Activated T-cell treated with anti-CD3 and anti-CD28 coated beads for 24 hours (primary cell): ENCODE data around the gene B4GALNT1.
"Not testable (repeated sequence)": the region's sequence is repeated elsewhere in the genome, so short reads cannot be mapped to it uniquely, and the experiment has no call there.

Source experiments
- DNase-seq: peaks from one replicate; pipeline ENCODE4 v3.0.0-alpha.2; 2020; ENCODE audit warnings: low read depth

The B4GALNT1 gene

DNA sequence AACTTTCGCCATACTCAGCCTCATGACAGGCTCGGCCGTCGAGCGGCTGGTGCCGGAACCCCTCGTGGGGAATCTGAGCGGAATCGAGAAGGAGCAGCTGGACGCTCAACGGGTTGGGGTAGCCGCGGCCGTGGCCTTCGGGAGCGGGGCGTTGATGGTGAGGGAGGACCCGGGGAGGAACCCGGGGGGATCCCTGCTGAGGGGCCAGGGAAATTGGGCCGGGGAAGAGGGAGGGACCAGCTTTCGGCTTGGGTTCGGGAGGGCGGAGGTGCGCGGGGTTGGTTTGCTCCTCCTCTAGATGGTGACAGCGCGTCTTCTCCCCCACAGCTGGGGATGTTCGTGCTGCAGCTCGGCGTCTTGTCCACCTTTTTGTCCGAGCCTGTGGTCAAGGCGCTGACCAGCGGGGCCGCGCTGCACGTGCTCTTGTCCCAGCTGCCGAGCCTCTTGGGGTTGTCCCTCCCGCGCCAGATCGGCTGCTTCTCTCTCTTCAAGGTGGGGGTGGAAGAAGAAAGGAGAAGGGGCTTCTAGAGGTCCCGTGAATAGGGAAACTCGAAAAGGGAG is 12.0 kb downstream of the B4GALNT1 start:
- no peak for DNase-seq

DNA sequence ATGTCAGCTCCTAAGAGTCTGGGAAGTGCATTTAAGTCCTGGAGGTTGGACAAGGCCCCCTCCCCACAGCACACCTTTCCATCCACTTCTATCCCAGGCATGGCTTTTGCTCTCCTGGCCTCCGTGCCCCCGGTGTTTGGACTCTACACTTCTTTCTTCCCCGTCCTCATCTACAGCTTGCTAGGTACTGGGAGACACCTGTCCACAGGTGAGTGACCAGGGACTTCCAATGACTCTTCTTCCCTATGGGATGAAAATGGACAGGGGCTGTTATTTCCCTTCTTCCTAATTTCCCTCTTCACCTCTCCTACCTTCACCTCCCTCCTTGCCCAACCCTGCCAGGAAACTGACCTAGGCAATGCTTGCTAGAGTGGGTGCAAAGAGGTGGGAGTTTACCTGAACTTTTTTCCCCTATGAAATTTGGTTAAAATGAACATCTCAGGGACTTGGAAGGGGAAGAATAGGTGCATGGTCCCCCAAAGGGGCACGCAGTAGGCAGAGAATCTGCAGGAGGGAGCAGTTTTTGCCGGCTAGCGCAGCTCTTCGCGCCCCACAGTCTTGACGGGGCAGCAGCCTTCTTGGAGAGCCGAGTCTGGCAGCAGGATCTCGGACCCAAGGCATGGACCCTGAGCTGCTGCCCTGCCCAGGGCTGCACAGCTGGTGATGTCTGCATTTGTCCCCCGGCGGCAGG is 12.6 kb downstream of the B4GALNT1 start:
- DNase-seq = no peak

DNA sequence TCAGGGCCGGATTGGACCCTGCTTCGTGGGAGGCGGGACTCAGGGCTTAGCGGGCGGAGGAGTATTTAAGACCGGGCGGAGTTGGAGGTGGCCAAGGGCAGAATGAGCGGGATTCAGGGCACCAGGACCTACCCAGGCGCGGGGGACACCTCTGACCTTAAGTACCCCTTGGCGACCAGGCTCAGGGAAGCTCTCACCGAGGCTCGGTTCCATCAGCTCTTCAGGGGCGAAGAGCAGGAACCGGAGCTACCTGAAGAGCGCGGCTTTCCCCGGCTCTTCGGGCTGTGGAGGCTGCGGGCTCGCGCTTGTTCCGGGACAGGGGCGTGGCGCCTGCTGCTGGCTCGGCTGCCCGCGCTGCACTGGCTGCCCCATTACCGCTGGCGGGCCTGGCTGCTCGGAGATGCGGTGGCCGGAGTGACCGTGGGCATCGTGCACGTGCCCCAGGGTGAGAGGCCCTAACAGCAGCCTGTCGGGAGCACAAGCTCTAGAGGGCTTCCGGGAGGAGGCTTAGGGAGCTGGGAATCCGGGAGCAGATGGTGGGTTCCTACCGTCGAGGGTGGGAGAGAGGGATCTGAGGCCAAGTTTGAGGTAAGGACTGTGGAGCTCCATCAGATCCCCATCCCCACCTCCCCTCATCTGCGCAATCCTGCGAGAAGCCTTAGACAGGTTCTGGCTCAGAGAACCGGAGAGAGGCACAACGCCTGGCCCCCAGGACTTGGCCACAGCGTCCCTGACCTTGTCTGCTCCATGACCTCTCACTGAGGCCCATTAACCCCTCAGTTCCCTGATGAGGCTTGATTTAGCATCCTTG is 13.4 kb downstream of the B4GALNT1 start:
- no peak for DNase-seq

DNA sequence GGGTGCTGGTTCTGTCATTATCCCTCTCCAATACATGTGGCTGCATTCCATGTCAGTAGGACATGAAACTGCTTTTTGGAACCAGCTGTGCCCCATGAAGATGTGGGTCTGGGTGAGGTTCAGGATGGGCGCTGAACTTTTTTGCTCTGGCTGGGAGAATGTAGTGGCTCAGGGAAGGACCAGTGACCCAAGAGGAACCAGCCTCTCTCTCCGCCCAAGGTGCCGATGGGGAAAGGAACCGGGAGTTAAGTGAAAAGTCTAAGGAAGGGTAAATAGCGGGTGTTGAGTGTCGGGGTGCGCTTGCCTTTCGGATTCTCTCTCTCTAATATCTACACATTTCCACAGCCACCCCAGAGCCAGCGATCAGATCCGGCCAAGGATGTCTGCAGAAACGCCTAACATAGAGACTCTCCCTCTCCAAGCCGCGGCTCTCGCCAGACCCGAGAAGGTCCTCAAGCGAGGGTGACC is 14.0 kb downstream of the B4GALNT1 start:
- DNase-seq = no peak

DNA sequence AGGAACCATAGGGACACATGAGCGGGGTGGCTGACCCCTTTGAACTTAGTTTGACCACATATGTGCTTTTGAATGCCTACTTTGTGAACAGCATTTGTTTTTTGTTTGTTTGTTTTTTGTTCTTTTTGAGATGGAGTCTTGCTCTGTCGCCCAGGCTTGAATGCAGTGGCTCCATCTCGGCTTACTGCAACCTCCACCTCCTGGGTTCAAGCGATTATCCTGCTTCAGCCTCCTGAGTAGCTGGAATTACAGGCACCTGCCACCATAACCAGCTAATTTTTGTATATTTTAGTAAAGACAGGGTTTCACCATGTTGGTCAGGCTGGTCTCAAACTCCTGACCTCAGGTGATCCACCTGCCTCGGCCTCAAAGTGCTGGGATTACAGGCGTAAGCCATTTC is 14.6 kb downstream of the B4GALNT1 start:
- not testable (repeated sequence) for DNase-seq

DNA sequence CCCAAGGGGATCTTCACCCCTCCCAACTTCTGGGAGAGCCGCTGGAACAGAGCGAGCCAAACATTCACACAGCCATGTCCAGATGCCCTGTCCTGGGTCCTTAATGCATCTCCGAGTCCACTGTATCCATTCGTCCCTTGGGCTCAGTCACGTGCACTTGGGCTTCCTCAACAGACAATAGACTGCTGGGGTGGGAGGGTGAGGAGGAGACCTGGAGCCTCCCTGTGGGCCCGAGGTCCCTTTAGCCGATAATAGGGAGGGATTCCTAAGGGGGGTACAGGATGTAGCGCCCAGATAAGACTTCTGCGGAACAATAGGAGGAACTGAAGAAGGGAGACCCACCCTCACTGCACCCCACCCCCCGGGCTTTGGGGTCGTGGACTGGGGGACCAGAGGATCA is 15.1 kb downstream of the B4GALNT1 start:
- DNase-seq = no peak

DNA sequence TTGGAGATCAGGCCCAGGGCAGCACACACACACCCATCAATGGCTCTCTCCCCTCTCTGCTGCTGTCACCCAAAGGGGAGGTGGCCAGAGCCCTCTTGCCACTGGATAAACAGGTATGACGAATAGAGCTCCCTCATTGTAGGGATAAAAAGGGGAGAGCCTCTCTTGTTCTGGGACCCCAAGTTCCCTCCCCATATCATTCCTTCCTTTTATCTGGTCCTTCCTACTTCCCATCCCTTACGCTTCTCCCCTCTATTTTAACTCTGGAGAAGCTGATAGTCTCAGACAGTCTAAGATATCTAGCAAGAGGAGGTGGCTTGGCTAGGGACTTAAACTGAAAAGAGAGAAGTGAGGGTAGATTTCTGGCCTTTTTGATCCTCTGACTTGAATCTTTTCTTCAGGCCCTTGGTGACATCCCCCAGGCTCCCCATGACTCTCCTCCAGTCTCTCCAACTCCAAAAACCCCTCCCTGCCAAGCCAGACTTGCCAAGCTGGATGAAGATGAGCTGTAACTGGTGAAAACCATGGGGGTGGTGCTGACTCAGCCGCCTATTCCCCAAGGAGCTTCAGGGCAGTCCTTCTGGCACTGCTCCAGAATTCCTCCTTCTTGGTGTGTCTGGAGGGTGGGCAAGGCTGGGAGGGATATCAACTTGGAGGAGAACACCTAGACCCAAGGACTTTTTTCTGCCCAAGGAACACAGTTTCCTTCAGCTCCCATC is 16.5 kb downstream of the B4GALNT1 start:
- no peak for DNase-seq

DNA sequence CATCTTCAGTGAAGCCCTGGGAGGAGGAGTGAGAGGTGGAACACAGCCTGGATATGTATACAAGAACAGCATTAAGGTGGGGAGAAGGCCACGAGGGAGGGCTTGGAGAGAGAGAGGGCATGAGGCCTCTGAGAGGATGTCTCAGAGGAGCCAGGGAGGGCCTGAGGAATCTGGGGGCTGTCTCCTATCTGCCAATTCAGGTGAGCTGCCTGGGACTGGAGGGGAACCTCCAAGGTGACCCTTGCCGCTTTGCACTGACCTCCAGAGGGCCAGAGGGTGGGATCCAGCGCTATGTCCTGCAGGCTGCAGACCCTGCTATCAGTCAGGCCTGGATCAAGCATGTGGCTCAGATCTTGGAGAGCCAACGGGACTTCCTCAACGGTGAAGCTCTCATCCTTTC is 17.4 kb downstream of the B4GALNT1 start:
- no peak for DNase-seq

DNA sequence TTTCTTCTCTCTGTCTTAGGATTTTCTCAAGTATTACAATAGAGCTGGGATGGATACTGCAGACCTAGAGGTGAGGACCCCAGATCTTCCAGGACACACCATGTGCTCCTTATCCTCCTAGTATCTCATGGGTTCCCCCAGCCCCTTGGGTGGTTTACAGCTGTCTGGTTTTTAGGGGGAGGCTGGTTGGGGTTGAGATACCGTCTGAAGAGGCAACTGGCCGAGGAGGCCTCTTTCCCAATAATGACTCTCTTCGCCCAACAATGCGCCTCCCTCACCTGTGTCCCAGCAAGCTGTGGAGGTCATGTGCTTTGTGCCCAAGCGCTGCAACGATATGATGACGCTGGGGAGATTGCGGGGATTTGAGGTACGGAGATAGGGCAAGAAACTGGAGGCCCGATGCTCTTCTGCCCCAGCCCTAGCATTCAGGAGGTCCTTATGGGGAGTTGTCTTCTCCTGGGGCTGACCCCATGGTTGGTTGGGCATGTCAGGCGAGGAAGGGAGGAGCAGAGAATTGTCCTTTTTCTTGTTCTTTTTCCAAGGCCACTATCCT is 18.0 kb downstream of the B4GALNT1 start:
- no peak for DNase-seq

DNA sequence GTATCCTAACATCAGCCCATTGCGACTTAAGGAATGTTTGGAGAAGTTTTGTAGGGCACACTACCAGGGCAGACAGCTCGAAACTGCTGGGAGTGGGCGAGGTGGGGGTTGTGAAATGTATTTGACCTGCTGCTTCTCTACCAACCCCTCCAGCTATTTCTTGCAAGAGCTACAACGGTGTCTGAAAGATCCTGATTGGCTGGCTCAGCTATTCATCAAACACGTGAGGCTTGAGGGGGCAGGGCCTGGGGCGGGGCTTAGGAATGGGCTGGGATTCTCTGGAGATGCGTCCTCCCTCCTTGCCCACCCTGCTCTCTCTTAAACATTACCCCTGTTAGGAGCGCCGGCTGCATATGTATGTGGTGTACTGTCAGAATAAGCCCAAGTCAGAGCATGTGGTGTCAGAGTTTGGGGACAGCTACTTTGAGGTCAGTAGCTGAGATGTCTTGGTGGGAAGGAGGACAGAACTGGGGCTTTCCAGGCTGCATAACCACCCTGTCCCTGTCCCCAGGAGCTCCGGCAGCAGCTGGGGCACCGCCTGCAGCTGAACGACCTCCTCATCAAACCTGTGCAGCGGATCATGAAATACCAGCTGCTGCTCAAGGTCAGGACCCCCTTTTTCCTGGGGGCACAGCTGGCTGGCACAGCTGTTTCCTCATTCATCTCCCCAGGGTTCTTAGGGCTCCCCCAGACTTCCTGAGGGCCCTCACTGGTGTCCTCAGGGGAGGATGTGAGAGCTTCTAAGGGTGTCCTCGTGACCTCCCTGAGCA is 18.6 kb downstream of the B4GALNT1 start:
- no peak for DNase-seq

DNA sequence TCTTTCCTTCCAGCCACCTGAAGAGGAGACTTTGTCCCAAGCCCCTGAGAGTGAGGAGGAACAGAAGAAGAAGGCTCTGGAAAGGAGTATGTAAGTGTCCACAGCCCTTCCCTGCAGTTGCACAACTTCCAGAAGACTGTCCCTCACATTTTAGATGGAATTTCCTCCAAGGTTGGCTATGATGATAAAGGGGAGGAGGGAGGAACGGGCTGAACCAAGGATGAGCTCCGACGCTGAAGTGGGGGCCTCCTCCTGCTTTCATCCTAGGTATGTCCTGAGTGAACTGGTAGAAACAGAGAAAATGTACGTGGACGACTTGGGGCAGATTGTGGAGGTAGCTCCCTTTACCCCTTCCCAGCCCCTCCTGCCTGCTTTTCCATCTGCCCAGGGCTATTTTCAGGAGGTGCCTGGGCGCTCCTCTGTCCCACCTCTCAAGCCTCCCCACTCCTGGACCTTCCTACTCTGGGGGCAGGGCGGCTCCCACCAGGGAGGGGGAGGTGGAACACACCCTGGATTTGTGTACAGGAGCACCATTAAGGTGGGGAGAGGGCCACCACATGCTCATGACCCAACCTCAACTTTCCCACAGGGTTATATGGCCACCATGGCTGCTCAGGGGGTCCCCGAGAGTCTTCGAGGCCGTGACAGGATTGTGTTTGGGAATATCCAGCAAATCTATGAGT is 19.4 kb downstream of the B4GALNT1 start:
- DNase-seq = no peak

DNA sequence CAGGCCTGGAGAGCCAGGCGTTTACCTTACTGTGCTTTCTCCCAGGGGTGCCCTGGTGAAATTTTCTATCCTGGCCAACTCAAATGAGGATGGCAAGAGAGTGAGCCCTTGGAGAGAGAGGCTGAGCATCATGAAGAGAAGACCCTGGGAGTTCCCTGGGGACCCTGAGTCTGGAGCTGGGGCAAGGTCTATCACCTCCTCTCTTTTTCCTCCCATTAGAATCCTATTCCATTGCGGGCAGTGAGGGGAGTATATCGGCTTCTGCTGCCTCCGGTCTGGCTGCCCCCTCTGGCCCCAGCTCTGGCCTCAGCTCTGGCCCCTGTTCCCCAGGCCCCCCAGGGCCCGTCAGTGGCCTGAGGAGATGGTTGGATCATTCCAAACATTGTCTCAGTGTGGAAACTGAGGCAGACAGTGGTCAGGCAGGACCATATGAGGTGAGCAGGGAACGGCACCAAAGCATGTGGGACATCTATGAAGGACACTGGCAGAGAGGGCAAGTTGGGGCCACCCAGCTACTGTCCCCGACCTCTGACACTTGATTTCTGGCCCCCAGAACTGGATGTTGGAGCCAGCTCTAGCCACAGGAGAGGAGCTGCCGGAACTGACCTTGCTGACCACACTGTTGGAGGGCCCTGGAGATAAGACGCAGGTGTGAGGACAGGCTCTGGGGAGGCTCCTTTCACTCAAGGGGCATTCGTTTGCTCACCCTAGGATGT is 20.1 kb downstream of the B4GALNT1 start:
- DNase-seq = no peak

DNA sequence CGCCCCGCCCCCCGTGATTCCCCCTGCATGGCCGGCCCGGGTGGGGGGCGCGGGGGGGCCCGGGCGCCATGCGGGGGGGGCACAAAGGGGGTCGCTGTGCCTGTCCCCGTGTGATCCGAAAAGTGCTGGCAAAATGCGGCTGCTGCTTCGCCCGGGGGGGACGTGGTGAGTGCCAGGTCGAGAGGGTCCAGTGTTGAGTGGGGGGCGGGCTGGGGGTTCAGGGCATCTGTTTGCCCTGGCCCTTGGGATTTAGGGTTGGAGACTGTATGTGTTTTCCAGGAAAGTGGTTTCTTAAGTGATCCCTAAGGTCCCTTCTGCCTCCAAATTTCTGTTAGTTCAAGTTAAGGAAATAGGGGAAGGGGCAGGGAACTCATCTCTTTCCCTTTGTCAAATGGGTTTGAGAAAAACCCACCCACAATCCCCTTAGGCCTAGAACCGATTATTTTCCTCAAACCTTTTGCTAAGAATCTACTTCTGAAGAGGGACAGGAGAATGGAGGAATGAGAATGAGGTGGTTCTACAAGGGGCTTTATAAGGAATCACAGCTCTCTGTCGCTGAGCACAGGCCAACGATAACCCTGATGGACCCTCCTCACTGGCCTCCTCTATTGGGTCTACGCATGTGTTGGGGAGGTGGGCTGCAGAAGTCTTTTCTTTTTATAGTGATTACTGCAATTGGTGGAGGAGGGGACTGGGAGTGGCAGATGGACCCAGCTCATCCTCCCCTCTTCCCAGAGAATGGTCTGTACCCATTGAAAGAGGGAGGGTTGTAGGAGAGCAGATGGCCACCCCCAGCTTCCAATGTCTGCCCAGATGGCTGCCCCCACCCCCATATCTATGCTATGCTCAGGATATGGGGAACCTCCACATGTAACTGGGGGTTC is 20.9 kb downstream of the B4GALNT1 start:
- DNase-seq = no peak

DNA sequence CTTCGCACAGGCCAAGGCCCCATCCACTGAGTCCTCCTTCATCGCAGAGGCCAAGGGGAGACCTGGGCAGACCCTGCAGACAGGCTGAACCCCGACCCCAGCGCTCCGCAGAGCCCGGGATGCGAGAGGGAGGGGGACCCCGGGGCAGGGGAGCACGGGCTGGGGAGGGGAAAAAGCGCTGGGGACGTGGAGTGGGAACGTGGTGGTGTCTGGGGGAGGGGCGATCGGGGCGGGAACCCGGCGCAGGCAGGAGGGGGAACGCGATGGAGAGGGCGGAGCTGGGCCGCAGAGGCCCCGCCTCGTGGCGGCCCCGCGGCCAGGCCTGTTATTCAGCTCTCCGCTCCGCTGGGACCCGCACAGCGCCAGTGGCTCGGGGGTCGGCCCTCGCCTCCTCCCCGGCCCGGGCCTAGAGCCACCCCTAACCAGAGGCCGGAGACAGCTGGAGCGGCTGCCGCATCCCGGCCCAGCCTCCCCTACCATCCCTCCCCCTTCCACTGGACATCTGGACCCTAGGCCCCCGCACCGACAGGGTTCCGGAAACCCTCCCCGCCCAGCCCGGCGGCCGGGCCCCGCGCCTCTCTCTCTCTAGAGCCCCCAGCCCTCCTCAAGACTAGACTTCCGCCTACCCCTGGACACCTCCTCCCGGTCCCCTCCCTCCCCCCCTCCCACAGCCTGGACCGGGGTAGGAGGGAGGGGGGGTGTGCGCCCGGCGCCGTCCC is 21.7 kb downstream of the B4GALNT1 start, which contains the start of gene ARHGEF25:
ARHGEF25 (plus strand) TSS at position 328 of the 719 bp plus-strand sequence. CDS start 460 bp downstream, outside the sequence.
- DNase-seq = peak; percentile 30

DNA sequence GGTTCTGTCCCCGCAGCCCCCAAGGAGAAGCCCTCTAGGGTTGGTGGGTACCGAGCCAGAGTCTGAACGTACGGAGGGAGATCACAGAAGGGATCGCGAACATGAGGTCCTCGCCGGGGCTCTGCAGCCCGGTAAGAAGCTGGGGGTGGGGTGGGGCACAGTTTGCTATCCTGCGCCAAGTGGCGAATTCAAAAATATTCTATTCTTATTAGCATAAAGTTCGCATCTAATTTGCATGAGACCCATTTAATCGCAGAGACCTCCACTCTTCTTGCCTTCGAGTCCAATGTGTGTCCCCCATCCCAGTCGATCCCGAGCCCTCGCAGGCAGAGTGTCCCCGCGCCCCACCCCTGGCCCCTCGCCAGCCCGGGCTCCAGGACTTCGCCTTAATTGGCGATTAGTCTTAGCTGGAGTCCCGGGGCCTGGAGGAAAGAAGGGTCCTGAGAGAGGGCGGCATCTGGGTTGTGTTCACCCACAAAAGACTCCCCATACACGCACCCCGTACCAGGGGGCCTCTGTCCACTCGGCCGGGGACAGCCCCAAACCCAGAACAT is 22.4 kb downstream of the B4GALNT1 start:
- no peak for DNase-seq

DNA sequence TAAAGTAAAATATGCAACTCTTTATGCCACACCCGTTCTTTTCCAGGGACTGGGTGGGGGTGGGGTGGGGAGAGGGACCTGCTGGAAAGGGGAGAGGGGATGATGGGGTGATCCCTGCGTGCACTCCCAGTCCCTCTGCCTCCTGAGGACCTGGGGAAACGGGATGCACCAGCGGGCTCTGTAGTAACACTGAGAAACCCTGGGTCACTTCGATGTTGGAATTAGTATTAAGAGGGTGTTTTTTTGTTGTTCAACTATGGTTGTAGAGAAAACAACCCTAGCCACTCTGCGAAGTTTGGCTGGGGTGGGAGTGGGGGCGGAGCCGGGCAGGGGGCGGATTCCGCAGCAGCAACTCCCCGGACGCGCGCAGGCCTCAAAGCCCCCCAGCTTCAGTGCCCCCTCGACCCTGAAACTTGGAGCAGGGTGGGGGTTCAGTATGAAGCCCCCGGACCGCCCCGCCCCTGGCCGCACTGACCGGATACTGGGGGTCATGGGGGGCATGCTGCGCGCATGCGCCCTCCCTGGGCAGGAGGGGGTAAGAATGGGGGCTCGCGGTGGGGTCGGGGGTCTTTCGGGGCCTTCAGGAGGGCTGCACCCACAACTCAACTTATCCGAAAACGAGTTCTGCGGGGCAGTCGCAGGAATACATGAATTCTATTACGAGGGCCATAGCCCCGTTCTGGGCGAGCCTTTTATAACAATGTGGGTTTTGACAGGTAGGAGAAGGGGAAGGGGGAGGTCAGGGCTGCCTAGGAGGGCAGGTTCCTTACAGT is 23.0 kb downstream of the B4GALNT1 start:
- no peak for DNase-seq

DNA sequence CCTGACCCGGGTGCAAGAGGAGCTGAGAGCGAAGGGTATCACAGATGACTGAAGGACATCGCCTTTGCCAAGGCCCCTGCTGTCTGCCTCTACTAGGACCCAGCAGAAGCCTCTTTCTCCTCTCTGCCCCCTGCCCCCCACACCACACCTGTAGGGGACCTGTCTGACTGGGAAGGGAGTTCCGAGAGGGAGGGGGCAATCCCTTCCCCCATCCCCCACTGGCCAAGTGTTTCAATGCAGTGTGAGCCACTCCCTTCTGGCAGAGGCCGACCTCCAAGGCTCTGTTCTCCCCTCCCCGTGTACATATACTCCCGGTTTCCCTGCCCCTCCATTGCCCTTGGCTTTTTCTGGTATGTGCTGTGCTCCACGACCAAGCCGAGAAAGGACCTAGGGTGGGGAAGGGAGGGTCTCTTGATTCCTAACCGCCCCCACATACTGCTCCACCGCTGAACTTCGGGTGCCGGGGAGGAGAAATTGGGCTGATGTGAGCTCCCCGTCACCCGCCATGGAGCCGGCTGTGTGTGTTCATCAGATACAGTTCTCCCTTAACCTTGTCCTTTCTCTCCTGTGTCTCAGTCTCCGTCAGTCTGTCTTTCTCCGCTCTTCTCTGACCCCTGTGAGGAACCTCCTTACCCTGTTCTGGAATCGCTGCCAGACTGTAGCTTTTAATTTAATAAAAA is 23.8 kb downstream of the B4GALNT1 start:
- DNase-seq = no peak
